Breast epithelium (tissue), 3 donors: ENCODE data around the gene VPS18.

ENCODE experiments used
- CTCF ChIP-seq, 3 donors: fragments of 450-650 bp; IDR thresholded peaks; one replicate each; pipeline ENCODE4 v1.5.1; 2016 to 2017; ENCODE audit warnings: antibody characterized with exemption in 3 of 3, mild to moderate bottlenecking in 3 of 3, moderate library complexity in 3 of 3
- POLR2A ChIP-seq: fragments of 450-650 bp; IDR thresholded peaks from one replicate; pipeline ENCODE4 v1.6.1; 2016; ENCODE audit warnings: antibody characterized with exemption, mild to moderate bottlenecking, moderate library complexity

- TF ChIP-seq CTCF (IDR thresholded peaks at IDR 0.05) (no peak), POLR2A (no peak)
Observed at GRCh38 chr15:40927495-40927872, 33.2 kb downstream of the VPS18 start.
